Measurements from ENCODE around the gene TCTA. TPM values are rescaled to one million over a fixed set of nuclear protein-coding genes. Genes with fewer than 3 reads are reported as not detected.
A peak's percentile ranks its signal among the peaks of the same experiment; 100 is the strongest.

The TCTA gene
- total RNA-seq, 1 experiment from 2014 or later: 17.6 TPM

GRCh38 chr3:49460188-49460890 is 48.1 kb downstream of the TCTA start:
- intact Hi-C loops (cut with micrococcal nuclease; ENCODE audit: unreplicated experiment): no loop called here
- ChIA-PET POLR2A (no interaction called here), CTCF (no interaction called here)
- Histone ChIP-seq H3K4me1 (ENCODE audit: control insufficient read depth, insufficient read depth, low read length) (peaks cover 17% of the 10 kb centered on the region), H3K9me3 (ENCODE audit: control insufficient read depth, insufficient read depth, low read depth, low read length) (no peaks in the 10 kb centered on the region), H3K36me3 (ENCODE audit: control insufficient read depth, insufficient read depth, low read length) (no peaks in the 10 kb centered on the region), H3K4me3 (ENCODE audit: low read depth in 2 of 2, low read length in 2 of 2) (no peak overlapping the region), H3K27me3 (ENCODE audit: control insufficient read depth, insufficient read depth, low read length) (no peaks in the 10 kb centered on the region), H3K27ac (ENCODE audit: low read length) (peak overlapping the region; percentile 46; the same call in 1 of the 2 replicates)
- in situ Hi-C loops (cut with HindIII; ENCODE audit: low pct_unique_long_range_greater_than_20kb, low sequenced_read_pairs): no loop called here
- TF ChIP-seq REST (IDR thresholded peaks at IDR 0.05; ENCODE audit: insufficient read depth in 1 of 2, low read depth in 2 of 2, low read length in 1 of 2) (no peak), POLR2AphosphoS5 (IDR thresholded peaks at IDR 0.05; ENCODE audit: low read depth, low read length) (no peak), SIN3A (IDR thresholded peaks at IDR 0.05; ENCODE audit: borderline replicate concordance, insufficient read depth, low read depth, low read length) (no peak), CTCF (IDR thresholded peaks at IDR 0.05) (no peak)
- BruUV-seq (replicated peaks): no TSS peak
- DNase-seq (ENCODE audit: low read depth, low spot score) (no peak), ATAC-seq (peak; percentile 45; the same call in 1 of the 2 replicates)

GRCh38 chr3:49460956-49461355 is 48.7 kb downstream of the TCTA start:
- BruUV-seq (replicated peaks): no TSS peak
- H3K27ac ChIP-seq (ENCODE audit: low read length): peak overlapping the region; percentile 46; the same call in 1 of the 2 replicates
- POLR2A ChIA-PET: no interaction called here
- DNase-seq (ENCODE audit: low read depth, low spot score) (no peak), ATAC-seq (no peak)
- in situ Hi-C loops (cut with HindIII; ENCODE audit: low pct_unique_long_range_greater_than_20kb, low sequenced_read_pairs): no loop called here
- no peak overlapping the region for H3K4me3 ChIP-seq (ENCODE audit: low read depth in 2 of 2, low read length in 2 of 2)
- no peaks in the 10 kb centered on the region for H3K9me3 ChIP-seq (ENCODE audit: control insufficient read depth, insufficient read depth, low read depth, low read length)
- intact Hi-C loops (cut with micrococcal nuclease; ENCODE audit: unreplicated experiment): no loop called here
- peaks cover 17% of the 10 kb centered on the region for H3K4me1 ChIP-seq (ENCODE audit: control insufficient read depth, insufficient read depth, low read length)
- CTCF ChIA-PET: no interaction called here
- H3K36me3 ChIP-seq (ENCODE audit: control insufficient read depth, insufficient read depth, low read length): no peaks in the 10 kb centered on the region
- no peaks in the 10 kb centered on the region for H3K27me3 ChIP-seq (ENCODE audit: control insufficient read depth, insufficient read depth, low read length)
- no peak for TF ChIP-seq POLR2AphosphoS5 (IDR thresholded peaks at IDR 0.05; ENCODE audit: low read depth, low read length)
- no peak for TF ChIP-seq SIN3A (IDR thresholded peaks at IDR 0.05; ENCODE audit: borderline replicate concordance, insufficient read depth, low read depth, low read length)
- no peak for TF ChIP-seq TCF7L2 (IDR thresholded peaks at IDR 0.05; ENCODE audit: low read depth, low read length)
- no peak for TF ChIP-seq REST (IDR thresholded peaks at IDR 0.05; ENCODE audit: insufficient read depth in 1 of 2, low read depth in 2 of 2, low read length in 1 of 2)
- no peak for TF ChIP-seq CTCF (IDR thresholded peaks at IDR 0.05)
